GM19099 (cell line): ENCODE measurements around the gene LPP.

ENCODE experiments used
- POLR2A ChIP-seq: IDR thresholded peaks from 3 replicates; pipeline ENCODE4 v1.6.1; 2011; ENCODE audit warnings: low read depth; ENCODE audit not compliant: insufficient read length; ENCODE audit errors: extremely low read depth

LPP gene

DNA sequence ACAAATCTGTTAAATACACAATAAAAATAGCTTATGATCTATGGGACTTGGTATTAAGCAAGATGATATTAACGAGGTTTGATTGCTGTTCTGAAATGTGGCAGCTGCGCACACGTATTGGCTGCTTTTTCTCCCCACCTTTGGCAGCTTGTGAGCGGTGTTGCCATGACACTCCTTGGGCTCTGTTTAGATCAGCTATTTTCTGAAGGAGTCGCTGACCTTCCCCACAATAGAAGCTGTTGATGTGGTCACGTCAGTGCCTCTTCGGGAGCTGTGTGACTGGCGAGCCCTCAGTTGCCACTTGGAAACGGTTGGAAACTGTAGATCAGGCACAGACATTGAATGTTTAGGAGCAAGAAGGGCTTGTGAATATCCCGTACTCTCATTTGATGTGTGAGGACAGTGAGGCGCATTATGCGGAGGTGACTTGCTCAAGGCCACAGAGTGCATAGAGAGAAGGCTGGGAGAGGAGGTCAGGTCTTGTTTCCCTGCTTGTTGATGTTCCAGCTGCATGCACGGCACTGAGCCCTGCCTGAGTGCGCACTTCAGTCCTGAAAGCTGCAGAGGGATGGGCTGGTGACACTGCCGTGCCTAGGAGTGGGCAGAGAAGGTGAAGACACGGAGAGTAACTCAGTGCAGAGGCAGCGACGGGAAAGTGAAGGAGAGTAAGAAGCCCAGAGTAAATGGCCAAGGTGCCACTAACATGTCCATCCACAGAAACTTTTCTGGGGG lies 198.4 kb downstream of the LPP start:
- TF ChIP-seq POLR2A, result no peak

DNA sequence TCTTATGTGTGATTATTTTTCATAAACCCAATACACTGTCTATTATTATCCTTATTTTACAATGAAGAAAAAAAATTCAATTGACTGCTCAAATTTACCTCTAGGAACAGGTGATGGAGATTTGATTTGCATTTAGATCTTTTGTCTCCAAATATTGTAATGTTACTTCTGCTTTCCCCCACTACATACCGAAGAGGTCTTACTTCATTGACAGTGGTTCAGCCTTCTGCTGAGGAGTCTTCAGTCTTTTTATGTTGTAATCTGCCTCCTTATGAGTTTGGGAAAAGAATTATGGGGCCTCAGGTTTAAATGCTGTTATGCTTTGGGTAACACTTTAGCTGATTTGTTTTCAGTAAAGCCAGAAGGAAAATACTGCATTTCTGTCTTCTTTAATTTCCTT lies 199.5 kb downstream of the LPP start:
- no peak for TF ChIP-seq POLR2A

- no peak for TF ChIP-seq POLR2A
These were observed 205.0 kb downstream of the LPP start for GRCh38 chr3:188358787-188359493.

- TF ChIP-seq POLR2A, result no peak
These were observed 206.5 kb downstream of the LPP start for GRCh38 chr3:188360364-188360881.

- no peak for TF ChIP-seq POLR2A
These were observed 207.9 kb downstream of the LPP start for GRCh38 chr3:188361888-188362287.

DNA sequence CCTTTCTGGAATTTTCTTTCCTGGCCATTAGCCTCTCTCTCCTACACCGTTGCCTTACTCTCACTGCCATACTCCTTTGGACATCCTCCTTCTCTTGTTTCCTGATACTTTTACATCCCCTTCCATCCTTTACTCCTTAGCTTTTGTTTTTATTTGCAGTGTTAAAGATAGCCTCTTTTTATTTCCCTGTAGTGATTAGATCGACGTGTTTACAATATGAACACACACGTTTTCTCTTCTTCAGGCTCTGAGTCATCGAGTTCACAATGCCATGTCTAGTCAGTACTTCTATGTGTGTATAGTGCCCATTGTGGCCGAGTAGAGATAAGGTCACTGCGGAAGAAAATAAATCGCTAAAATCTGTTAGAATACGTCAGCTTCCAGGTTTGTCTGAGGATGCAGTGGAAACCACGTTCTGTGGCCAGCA lies 208.5 kb downstream of the LPP start:
- no peak for TF ChIP-seq POLR2A

- TF ChIP-seq POLR2A, result no peak
These were observed 211.2 kb downstream of the LPP start for GRCh38 chr3:188365184-188365583.

DNA sequence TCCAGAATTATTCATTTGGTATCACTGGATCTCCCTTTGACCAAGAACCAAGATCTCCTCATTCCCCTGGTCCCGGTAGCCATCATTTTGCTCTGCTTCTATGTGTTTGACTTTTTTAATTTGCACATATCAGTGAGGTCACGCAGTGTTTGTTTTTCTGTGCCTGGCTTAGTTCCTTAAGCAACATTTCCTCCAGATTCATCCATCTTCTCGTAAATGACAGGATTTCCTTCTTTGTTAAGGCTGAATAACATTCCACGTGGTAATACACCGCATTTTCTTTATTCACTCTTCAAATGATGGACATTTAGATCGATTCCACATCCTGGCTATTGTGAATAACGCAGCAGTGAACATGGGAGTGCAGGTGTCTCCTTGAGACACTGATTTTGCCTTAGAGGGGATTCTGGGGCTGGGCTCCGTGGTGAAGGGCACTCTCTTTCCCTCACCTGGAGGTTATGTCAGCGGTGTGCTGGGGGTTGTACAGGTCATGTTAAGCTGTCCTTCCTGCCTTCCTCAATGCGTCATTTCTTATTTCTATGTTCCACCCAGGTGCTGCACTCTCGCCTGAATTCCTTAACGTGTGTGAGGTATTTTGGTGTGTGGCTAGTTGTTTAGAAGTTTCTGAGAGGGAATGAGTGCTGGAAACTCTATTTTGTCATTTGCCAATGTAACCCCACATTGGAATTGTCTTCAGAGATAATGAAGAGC lies 212.2 kb downstream of the LPP start:
- no peak for TF ChIP-seq POLR2A

- TF ChIP-seq POLR2A, result no peak
These were observed 213.7 kb downstream of the LPP start for GRCh38 chr3:188367678-188368077.

DNA sequence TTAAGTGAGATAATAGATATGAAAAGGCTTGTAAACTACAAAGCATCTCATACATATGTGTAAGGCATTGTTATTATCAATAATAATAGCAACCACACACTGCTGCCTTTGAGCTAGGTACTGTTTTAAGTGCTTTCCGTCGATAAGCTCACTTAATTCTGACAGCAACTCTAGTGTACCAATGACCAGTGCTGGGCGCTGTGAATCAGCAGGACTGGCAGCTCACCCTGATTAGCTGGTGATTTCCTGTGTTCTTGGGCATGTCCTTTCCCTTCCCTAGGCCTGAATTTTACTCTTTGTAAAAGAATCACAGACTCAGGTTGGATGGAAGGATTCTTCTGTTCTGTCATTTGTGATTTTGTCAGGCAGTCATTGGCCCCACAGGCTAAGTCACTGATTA lies 215.6 kb downstream of the LPP start:
- TF ChIP-seq POLR2A, result no peak

GRCh38 chr3:188370081-188370830 lies 216.3 kb downstream of the LPP start:
- no peak for TF ChIP-seq POLR2A

DNA sequence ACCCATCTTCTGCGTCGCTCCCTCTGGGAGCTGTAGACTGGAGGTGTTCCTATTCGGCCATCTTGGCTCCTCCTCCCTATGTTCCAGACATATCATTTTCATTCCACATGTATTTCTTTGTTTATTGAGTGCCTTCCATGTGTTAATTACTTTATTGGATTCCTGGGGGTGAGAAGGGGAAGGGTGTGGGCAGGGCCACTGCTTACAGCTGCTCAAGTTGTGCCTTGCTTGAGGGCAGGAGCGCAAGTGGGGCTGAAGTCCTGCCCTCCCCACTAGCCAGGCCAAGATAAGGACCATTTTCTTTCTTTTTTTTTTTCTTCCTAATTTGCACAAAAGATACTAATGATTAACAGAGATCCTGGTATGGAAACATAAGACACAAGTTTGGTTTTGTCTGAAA lies 224.8 kb downstream of the LPP start:
- TF ChIP-seq POLR2A, result no peak

- TF ChIP-seq POLR2A, result no peak
These were observed 226.3 kb downstream of the LPP start for GRCh38 chr3:188380252-188380651.

DNA sequence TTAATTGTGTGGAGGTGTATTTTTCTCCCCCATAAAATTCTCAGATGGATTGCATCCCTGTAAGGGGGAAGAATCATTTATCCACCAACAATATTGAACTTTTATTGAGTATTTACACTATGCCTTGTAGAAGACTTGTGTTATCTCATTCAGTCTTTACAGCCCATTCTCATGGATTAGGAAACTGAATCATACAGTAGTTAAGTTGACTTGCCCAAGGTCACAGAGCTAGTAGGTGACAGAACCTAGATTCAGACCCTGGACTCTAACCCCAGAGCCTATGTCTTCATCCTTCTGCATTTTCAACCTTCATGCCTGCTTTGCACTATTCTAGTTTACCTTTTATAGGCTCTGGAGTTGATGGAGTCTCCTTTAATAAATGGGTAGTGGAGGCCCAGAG lies 226.8 kb downstream of the LPP start:
- no peak for TF ChIP-seq POLR2A

DNA sequence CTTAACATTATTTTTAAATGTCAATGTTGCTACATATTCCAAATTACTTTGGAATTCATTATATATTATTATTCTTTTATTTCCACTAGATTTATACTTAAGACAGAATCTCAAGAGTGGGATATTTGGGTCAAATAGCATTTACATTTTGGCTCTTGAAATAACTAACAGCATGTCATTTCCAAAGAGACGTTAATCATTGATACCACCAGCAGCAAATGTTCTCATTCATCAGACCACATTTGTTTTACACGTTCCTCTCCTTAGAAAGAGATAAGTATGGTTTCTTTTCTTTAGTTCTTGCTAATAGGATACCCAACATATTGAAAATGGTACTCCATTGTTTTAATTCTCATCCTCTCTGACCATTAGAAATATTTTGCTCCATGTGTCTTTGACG lies 229.8 kb downstream of the LPP start:
- TF ChIP-seq POLR2A, result no peak
